Ramos (cell line): ENCODE measurements around the gene SULT2A1.
"Not testable (repeated sequence)": the region's sequence is repeated elsewhere in the genome, so short reads cannot be mapped to it uniquely, and the experiment has no call there.

Experiments
- in situ Hi-C: fragments of 300-500 bp; cut with MboI; formaldehyde crosslinking; loops from one replicate; pipeline ENCODE4 v1.14.3; 2022; ENCODE audit warnings: low sequenced_read_pairs; ENCODE audit not compliant: unreplicated experiment

Gene SULT2A1

GRCh38 chr19:47886010-47886559 is at the start of gene SULT2A1:
SULT2A1 (minus strand) TSS chr19:47886315; CDS start chr19:47886257, 58 bp downstream.
- in situ Hi-C loops: no loop called here

GRCh38 chr19:47928581-47928980 is 42.5 kb upstream of the SULT2A1 start:
- in situ Hi-C loops: not testable (repeated sequence)

- in situ Hi-C loops: not testable (repeated sequence)
Observed at GRCh38 chr19:47920107-47920506, 34.0 kb upstream of the SULT2A1 start.

- in situ Hi-C loops: not testable (repeated sequence)
Observed at GRCh38 chr19:47910191-47910590, 24.1 kb upstream of the SULT2A1 start.

GRCh38 chr19:47909350-47909749 is 23.2 kb upstream of the SULT2A1 start:
- in situ Hi-C loops: not testable (repeated sequence)

GRCh38 chr19:47901370-47901769 is 15.3 kb upstream of the SULT2A1 start:
- in situ Hi-C loops: no loop called here

- in situ Hi-C loops: no loop called here
Observed at GRCh38 chr19:47899335-47899734, 13.2 kb upstream of the SULT2A1 start.

GRCh38 chr19:47897861-47898260 is 11.7 kb upstream of the SULT2A1 start:
- in situ Hi-C loops: no loop called here

- in situ Hi-C loops: no loop called here
Observed at GRCh38 chr19:47896773-47897172, 10.7 kb upstream of the SULT2A1 start.

- in situ Hi-C loops: no loop called here
Observed at GRCh38 chr19:47896019-47896418, 9.9 kb upstream of the SULT2A1 start.

GRCh38 chr19:47895165-47895782 is 9.2 kb upstream of the SULT2A1 start:
- in situ Hi-C loops: no loop called here

- in situ Hi-C loops: no loop called here
Observed at GRCh38 chr19:47891923-47892666, 6.0 kb upstream of the SULT2A1 start.

GRCh38 chr19:47891622-47891922 is 5.5 kb upstream of the SULT2A1 start:
- in situ Hi-C loops: no loop called here

GRCh38 chr19:47890865-47891621 is 4.9 kb upstream of the SULT2A1 start:
- in situ Hi-C loops: no loop called here

GRCh38 chr19:47885067-47885463 is 1.1 kb downstream of the SULT2A1 start:
- in situ Hi-C loops: no loop called here

- in situ Hi-C loops: no loop called here
Observed at GRCh38 chr19:47882890-47883289, 3.2 kb downstream of the SULT2A1 start.

GRCh38 chr19:47881757-47882156 is 4.4 kb downstream of the SULT2A1 start:
- in situ Hi-C loops: no loop called here

- in situ Hi-C loops: not testable (repeated sequence)
Observed at GRCh38 chr19:47879385-47879784, 6.7 kb downstream of the SULT2A1 start.

GRCh38 chr19:47878906-47879305 is 7.2 kb downstream of the SULT2A1 start:
- in situ Hi-C loops: no loop called here

GRCh38 chr19:47865166-47865565 is 20.9 kb downstream of the SULT2A1 start:
- in situ Hi-C loops: no loop called here

GRCh38 chr19:47863514-47863936 is 22.6 kb downstream of the SULT2A1 start:
- in situ Hi-C loops: no loop called here
